Measurements from ENCODE around the gene RPL7A.

DNA sequence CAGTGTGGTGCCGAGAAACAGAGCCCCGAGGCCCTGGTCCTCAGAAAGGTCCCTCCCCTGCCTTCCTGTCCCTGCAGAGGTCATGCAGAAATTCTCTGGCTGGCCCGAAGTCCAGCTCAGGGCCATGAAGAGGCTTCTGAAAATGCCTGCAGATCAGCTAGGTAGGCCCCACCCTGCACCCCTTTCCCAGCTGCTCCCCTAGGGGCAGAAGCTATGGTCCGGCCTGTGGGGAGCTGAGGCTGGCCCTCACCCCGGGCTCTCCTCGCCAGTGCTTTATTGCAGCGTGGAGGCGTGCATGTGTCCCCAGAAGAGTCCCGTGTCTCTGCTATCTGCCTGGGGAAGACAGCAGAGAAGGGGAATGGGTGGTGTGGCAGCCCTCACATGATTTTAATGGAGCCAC lies 49.9 kb downstream of the RPL7A start:
- TF ChIP-seq, protein P1, sequence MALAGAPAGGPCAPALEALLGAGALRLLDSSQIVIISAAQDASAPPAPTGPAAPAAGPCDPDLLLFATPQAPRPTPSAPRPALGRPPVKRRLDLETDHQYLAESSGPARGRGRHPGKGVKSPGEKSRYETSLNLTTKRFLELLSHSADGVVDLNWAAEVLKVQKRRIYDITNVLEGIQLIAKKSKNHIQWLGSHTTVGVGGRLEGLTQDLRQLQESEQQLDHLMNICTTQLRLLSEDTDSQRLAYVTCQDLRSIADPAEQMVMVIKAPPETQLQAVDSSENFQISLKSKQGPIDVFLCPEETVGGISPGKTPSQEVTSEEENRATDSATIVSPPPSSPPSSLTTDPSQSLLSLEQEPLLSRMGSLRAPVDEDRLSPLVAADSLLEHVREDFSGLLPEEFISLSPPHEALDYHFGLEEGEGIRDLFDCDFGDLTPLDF (CRISPR knock-in tag; IDR thresholded peaks at IDR 0.05): no peak
- TF ChIP-seq, protein P2, sequence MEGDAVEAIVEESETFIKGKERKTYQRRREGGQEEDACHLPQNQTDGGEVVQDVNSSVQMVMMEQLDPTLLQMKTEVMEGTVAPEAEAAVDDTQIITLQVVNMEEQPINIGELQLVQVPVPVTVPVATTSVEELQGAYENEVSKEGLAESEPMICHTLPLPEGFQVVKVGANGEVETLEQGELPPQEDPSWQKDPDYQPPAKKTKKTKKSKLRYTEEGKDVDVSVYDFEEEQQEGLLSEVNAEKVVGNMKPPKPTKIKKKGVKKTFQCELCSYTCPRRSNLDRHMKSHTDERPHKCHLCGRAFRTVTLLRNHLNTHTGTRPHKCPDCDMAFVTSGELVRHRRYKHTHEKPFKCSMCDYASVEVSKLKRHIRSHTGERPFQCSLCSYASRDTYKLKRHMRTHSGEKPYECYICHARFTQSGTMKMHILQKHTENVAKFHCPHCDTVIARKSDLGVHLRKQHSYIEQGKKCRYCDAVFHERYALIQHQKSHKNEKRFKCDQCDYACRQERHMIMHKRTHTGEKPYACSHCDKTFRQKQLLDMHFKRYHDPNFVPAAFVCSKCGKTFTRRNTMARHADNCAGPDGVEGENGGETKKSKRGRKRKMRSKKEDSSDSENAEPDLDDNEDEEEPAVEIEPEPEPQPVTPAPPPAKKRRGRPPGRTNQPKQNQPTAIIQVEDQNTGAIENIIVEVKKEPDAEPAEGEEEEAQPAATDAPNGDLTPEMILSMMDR (IDR thresholded peaks at IDR 0.05): no peak
- TF ChIP-seq, protein P3, sequence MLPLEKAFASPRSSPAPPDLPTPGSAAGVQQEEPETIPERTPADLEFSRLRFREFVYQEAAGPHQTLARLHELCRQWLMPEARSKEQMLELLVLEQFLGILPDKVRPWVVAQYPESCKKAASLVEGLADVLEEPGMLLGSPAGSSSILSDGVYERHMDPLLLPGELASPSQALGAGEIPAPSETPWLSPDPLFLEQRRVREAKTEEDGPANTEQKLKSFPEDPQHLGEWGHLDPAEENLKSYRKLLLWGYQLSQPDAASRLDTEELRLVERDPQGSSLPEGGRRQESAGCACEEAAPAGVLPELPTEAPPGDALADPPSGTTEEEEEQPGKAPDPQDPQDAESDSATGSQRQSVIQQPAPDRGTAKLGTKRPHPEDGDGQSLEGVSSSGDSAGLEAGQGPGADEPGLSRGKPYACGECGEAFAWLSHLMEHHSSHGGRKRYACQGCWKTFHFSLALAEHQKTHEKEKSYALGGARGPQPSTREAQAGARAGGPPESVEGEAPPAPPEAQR (CRISPR knock-in tag; IDR thresholded peaks at IDR 0.05): no peak
- TF ChIP-seq, protein P4, sequence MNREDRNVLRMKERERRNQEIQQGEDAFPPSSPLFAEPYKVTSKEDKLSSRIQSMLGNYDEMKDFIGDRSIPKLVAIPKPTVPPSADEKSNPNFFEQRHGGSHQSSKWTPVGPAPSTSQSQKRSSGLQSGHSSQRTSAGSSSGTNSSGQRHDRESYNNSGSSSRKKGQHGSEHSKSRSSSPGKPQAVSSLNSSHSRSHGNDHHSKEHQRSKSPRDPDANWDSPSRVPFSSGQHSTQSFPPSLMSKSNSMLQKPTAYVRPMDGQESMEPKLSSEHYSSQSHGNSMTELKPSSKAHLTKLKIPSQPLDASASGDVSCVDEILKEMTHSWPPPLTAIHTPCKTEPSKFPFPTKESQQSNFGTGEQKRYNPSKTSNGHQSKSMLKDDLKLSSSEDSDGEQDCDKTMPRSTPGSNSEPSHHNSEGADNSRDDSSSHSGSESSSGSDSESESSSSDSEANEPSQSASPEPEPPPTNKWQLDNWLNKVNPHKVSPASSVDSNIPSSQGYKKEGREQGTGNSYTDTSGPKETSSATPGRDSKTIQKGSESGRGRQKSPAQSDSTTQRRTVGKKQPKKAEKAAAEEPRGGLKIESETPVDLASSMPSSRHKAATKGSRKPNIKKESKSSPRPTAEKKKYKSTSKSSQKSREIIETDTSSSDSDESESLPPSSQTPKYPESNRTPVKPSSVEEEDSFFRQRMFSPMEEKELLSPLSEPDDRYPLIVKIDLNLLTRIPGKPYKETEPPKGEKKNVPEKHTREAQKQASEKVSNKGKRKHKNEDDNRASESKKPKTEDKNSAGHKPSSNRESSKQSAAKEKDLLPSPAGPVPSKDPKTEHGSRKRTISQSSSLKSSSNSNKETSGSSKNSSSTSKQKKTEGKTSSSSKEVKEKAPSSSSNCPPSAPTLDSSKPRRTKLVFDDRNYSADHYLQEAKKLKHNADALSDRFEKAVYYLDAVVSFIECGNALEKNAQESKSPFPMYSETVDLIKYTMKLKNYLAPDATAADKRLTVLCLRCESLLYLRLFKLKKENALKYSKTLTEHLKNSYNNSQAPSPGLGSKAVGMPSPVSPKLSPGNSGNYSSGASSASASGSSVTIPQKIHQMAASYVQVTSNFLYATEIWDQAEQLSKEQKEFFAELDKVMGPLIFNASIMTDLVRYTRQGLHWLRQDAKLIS (CRISPR knock-in tag; IDR thresholded peaks at IDR 0.05; ENCODE audit: borderline replicate concordance): no peak
- TF ChIP-seq JUN (CRISPR knock-in tag; IDR thresholded peaks at IDR 0.05): no peak
- no peak for TF ChIP-seq ZNF317 (CRISPR knock-in tag; IDR thresholded peaks at IDR 0.05; ENCODE audit: borderline replicate concordance, low read depth)
- TF ChIP-seq ATF1 (CRISPR knock-in tag; IDR thresholded peaks at IDR 0.05): no peak
- TF ChIP-seq ESRRA (CRISPR knock-in tag; IDR thresholded peaks at IDR 0.05; ENCODE audit: borderline replicate concordance): no peak
- no peak for TF ChIP-seq NR2C2 (CRISPR knock-in tag; IDR thresholded peaks at IDR 0.05)
- TF ChIP-seq, protein P5, sequence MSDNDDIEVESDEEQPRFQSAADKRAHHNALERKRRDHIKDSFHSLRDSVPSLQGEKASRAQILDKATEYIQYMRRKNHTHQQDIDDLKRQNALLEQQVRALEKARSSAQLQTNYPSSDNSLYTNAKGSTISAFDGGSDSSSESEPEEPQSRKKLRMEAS (CRISPR knock-in tag; IDR thresholded peaks at IDR 0.05): no peak

All from WTC11 (cell line).